Neural progenitor cell (in vitro differentiated cells): ENCODE data around the gene ZNF329. TPM values are rescaled to one million over a fixed set of nuclear protein-coding genes. Genes with fewer than 3 reads are reported as not detected.

Experiments used
- DNase-seq: peaks from one replicate; pipeline ENCODE4 v3.0.0-alpha.2; 2016; ENCODE audit warnings: low spot score
- H2AFZ ChIP-seq: fragments of 200-600 bp; sonication (generic); replicated peaks from 2 replicates; pipeline ENCODE4 v1.6.1; 2016; ENCODE audit warnings: antibody characterized with exemption
- H3F3A ChIP-seq: fragments of 200-600 bp; sonication (generic); 2 replicates; pipeline ENCODE4 v1.6.1; 2016; ENCODE audit warnings: antibody characterized with exemption, low read depth
- H3K27ac ChIP-seq: fragments of 200-600 bp; sonication (generic); 2 replicates; pipeline ENCODE4 v1.5.1; 2016; ENCODE audit warnings: mild to moderate bottlenecking
- H3K27me3 ChIP-seq: fragments of 200-600 bp; sonication (generic); 2 replicates; pipeline ENCODE4 v1.6.1; 2016; ENCODE audit warnings: mild to moderate bottlenecking, moderate library complexity
- H3K36me3 ChIP-seq: fragments of 200-600 bp; sonication (generic); 2 replicates; pipeline ENCODE4 v1.5.1; 2016
- H3K4me1 ChIP-seq: fragments of 200-600 bp; sonication (generic); 2 replicates; pipeline ENCODE4 v1.6.1; 2016; ENCODE audit warnings: mixed run types
- H3K4me2 ChIP-seq: fragments of 200-600 bp; sonication (generic); 2 replicates; pipeline ENCODE4 v1.6.1; 2016
- H3K4me3 ChIP-seq: fragments of 200-600 bp; sonication (generic); 2 replicates; pipeline ENCODE4 v1.5.1; 2016
- H3K79me2 ChIP-seq: fragments of 200-600 bp; sonication (generic); 2 replicates; pipeline ENCODE4 v1.6.1; 2016; ENCODE audit warnings: low read depth
- H3K9ac ChIP-seq: fragments of 200-600 bp; sonication (generic); 2 replicates; pipeline ENCODE4 v1.6.1; 2016
- H3K9me3 ChIP-seq: fragments of 200-600 bp; sonication (generic); 2 replicates; pipeline ENCODE4 v1.5.1; 2016; ENCODE audit warnings: low read depth
- H4K20me1 ChIP-seq: fragments of 200-600 bp; sonication (generic); 2 replicates; pipeline ENCODE4 v1.6.1; 2016; ENCODE audit warnings: low read depth
- H3K27ac Mint-ChIP-seq: 3 replicates; pipeline ENCODE4 v1.8.0; 2021; ENCODE audit warnings: mixed read lengths
- H3K27me3 Mint-ChIP-seq: 2 replicates; pipeline ENCODE4 v1.8.0; 2022; ENCODE audit warnings: low read depth, mild to moderate bottlenecking, inconsistent platforms, moderate library complexity, mixed read lengths; ENCODE audit not compliant: insufficient read depth
- H3K36me3 Mint-ChIP-seq: 3 replicates; pipeline ENCODE4 v1.8.0; 2021; ENCODE audit warnings: mixed read lengths
- H3K4me1 Mint-ChIP-seq: 3 replicates; pipeline ENCODE4 v1.8.0; 2021; ENCODE audit warnings: mixed read lengths
- H3K4me3 Mint-ChIP-seq: 3 replicates; pipeline ENCODE4 v1.8.0; 2021; ENCODE audit warnings: mild to moderate bottlenecking, moderate library complexity, mixed read lengths
- H3K9me3 Mint-ChIP-seq: 3 replicates; pipeline ENCODE4 v1.8.0; 2020; ENCODE audit warnings: mixed read lengths
- EZH2 ChIP-seq: fragments of 200-600 bp; sonication (generic); IDR thresholded peaks from 2 replicates; pipeline ENCODE4 v1.6.1; 2017; ENCODE audit warnings: antibody characterized with exemption, mild to moderate bottlenecking, moderate library complexity
- EZH2phosphoT487 ChIP-seq: fragments of 200-600 bp; sonication (generic); IDR thresholded peaks from 2 replicates; pipeline ENCODE4 v1.6.1; 2017; ENCODE audit warnings: antibody characterized with exemption
- total RNA-seq: library from RNA; depleted of rRNA; stranded (reverse); fragments of >200 nt; gene quantifications from 2 replicates; pipeline ENCODE4 v1.2.3, GENCODE V29; 2015; ENCODE audit warnings: low replicate concordance
- TF ChIP-seq, protein P1 (sequence below): fragments of 200-600 bp; sonication (generic); IDR thresholded peaks from 2 replicates; pipeline ENCODE4 v1.5.1; 2017; ENCODE audit warnings: antibody characterized with exemption, mild to moderate bottlenecking

ZNF329 gene
- total RNA-seq, 1 donor from 2014 or later, result 36.2 TPM

DNA sequence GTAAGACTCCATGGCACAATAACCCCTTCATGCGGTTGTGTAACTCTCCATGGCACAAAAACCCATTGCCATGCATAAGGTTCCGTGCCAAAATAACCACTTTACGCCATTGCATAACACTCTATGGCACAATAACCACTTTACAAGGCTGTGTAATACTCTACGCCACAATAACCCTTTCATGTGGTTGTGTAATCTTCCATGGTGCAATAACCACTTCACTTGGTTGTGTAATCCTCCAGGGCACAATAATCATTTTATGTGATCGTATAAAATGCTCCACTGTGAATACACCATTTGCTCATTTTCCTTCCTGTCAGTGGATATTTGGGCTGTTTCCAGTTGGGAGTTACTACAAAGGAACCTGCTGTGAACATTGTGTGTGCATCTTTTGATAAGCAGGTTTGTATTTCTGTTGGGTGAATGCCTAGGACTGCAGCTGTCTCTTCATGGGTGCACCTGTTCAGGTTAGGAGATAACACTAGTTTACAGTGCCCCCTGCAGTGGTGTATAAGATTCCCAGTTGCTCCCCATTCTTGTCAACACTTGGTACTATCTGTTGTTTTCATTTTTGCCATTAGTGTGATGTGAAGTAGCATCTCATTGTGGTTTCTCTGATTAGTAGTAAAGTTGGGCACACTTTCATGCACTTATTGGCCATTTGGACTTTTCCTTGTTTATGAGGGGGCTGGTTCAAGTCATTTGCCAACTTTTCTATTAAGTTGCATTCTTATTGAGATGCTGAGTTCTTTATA, 31.4 kb downstream of the ZNF329 start:
- Mint-ChIP-seq H3K4me1 (no peaks in the 10 kb centered on the region), H3K4me3 (no peak overlapping the region), H3K27ac (no peak overlapping the region), H3K9me3 (peaks cover 80% of the 10 kb centered on the region), H3K27me3 (peaks cover 11% of the 10 kb centered on the region), H3K36me3 (peaks cover 15% of the 10 kb centered on the region)
- TF ChIP-seq EZH2 (no peak), EZH2phosphoT487 (no peak)
- TF ChIP-seq, protein P1, sequence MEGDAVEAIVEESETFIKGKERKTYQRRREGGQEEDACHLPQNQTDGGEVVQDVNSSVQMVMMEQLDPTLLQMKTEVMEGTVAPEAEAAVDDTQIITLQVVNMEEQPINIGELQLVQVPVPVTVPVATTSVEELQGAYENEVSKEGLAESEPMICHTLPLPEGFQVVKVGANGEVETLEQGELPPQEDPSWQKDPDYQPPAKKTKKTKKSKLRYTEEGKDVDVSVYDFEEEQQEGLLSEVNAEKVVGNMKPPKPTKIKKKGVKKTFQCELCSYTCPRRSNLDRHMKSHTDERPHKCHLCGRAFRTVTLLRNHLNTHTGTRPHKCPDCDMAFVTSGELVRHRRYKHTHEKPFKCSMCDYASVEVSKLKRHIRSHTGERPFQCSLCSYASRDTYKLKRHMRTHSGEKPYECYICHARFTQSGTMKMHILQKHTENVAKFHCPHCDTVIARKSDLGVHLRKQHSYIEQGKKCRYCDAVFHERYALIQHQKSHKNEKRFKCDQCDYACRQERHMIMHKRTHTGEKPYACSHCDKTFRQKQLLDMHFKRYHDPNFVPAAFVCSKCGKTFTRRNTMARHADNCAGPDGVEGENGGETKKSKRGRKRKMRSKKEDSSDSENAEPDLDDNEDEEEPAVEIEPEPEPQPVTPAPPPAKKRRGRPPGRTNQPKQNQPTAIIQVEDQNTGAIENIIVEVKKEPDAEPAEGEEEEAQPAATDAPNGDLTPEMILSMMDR, result no peak
- Histone ChIP-seq H2AFZ (no peak overlapping the region), H3K27ac (no peak overlapping the region), H3K4me3 (no peak overlapping the region), H3K4me1 (no peaks in the 10 kb centered on the region), H4K20me1 (no peaks in the 10 kb centered on the region), H3K27me3 (no peaks in the 10 kb centered on the region), H3K4me2 (no peak overlapping the region), H3K9ac (no peak overlapping the region), H3F3A (no peaks in the 10 kb centered on the region), H3K36me3 (no peaks in the 10 kb centered on the region), H3K9me3 (peaks cover 9% of the 10 kb centered on the region), H3K79me2 (no peaks in the 10 kb centered on the region)
- no peak for DNase-seq

DNA sequence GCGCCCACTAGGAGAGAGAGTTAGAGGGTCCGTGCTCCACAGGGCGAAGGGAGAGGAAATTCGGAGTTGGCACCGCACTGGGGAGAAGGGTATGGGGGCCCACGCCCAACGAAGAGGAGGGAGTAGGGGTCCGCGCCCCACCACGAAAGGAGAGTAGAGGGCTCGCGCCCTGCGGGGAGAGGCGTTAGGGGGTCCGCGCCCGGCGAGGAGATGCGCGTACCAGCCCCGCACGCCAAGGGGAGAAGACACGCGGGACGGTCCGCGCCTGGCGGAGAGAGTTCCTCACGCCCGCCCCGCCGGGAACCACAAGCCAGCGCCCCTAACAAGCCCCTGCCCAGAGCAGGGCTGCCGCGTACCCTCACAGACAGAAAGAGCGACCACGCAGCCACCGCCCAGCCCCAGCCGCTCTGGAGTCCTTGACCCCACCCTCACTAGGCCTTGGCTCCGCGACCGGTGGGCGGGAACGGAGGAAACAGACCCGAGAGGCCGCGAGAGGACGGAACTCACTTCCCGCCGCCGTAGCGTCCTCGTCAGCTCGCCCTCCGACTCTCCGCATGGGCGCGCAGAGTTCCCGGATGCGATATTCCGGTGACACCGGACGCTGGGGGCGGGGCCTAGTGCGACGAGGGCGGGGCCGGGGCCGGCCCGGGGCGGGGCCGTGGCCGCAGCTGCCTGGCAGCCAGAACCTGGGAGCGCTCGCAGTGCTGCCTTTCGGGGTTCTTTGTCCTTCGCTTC, 32.6 kb downstream of the ZNF329 start:
- H4K20me1 ChIP-seq, result no peaks in the 10 kb centered on the region
- Mint-ChIP-seq H3K9me3 (peaks cover 76% of the 10 kb centered on the region), H3K36me3 (peaks cover 15% of the 10 kb centered on the region), H3K4me1 (no peaks in the 10 kb centered on the region), H3K4me3 (no peak overlapping the region), H3K27ac (no peak overlapping the region), H3K27me3 (peaks cover 11% of the 10 kb centered on the region)
- no peaks in the 10 kb centered on the region for H3K36me3 ChIP-seq
- no peak overlapping the region for H3K27ac ChIP-seq
- H2AFZ ChIP-seq, result no peak overlapping the region
- no peak for DNase-seq
- H3K4me1 ChIP-seq, result no peaks in the 10 kb centered on the region
- TF ChIP-seq EZH2, result no peak
- TF ChIP-seq EZH2phosphoT487, result no peak
- TF ChIP-seq, protein P1, result no peak
- no peaks in the 10 kb centered on the region for H3F3A ChIP-seq
- no peak overlapping the region for H3K4me3 ChIP-seq
- no peaks in the 10 kb centered on the region for H3K79me2 ChIP-seq
- H3K9ac ChIP-seq, result no peak overlapping the region
- no peak overlapping the region for H3K4me2 ChIP-seq
- H3K9me3 ChIP-seq, result peaks cover 9% of the 10 kb centered on the region
- H3K27me3 ChIP-seq, result no peaks in the 10 kb centered on the region

DNA sequence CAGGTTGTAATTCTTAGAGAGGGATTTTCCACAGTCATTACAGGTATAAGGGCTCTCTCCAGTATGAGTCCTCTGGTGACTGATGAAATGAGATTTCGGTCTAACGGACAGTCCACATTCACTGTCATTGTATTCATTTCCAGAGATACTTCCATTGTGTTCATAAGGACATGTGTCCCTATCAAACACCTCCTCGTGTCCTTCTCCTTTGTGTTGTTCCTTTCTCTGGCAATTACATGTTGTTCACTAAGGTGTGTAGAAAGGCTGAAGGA, 42.1 kb downstream of the ZNF329 start:
- H3K27me3 ChIP-seq, result no peaks in the 10 kb centered on the region
- no peak overlapping the region for H3K4me3 ChIP-seq
- no peak overlapping the region for H3K27ac Mint-ChIP-seq
- H3K4me2 ChIP-seq, result no peak overlapping the region
- H3K9me3 ChIP-seq, result peaks cover 24% of the 10 kb centered on the region
- H3K36me3 Mint-ChIP-seq, result peaks cover 4% of the 10 kb centered on the region
- TF ChIP-seq, protein P1, result no peak
- TF ChIP-seq EZH2phosphoT487, result no peak
- TF ChIP-seq EZH2, result no peak
- H3K27ac ChIP-seq, result no peak overlapping the region
- no peaks in the 10 kb centered on the region for H3K4me1 ChIP-seq
- H3K9me3 Mint-ChIP-seq, result peaks cover 74% of the 10 kb centered on the region
- H3K36me3 ChIP-seq, result no peaks in the 10 kb centered on the region
- DNase-seq, result no peak
- H3K4me3 Mint-ChIP-seq, result no peak overlapping the region
- H2AFZ ChIP-seq, result no peak overlapping the region
- no peaks in the 10 kb centered on the region for H3F3A ChIP-seq
- H3K79me2 ChIP-seq, result no peaks in the 10 kb centered on the region
- H3K9ac ChIP-seq, result no peak overlapping the region
- no peaks in the 10 kb centered on the region for H3K4me1 Mint-ChIP-seq
- no peaks in the 10 kb centered on the region for H4K20me1 ChIP-seq
- peaks cover 9% of the 10 kb centered on the region for H3K27me3 Mint-ChIP-seq
